ENCODE measurements around the gene SAP130.

SAP130 gene

GRCh38 chr2:128024816-128025215, 3.0 kb downstream of the SAP130 start:
- no peak for DNase-seq

GRCh38 chr2:128017561-128017960, 10.3 kb downstream of the SAP130 start:
- DNase-seq, result no peak

GRCh38 chr2:128016620-128017019, 11.2 kb downstream of the SAP130 start:
- no peak for DNase-seq

GRCh38 chr2:128012698-128013097, 15.2 kb downstream of the SAP130 start:
- no peak for DNase-seq

GRCh38 chr2:128008074-128008672, 19.7 kb downstream of the SAP130 start:
- DNase-seq, result no peak

GRCh38 chr2:128004509-128004908, 23.4 kb downstream of the SAP130 start:
- no peak for DNase-seq

- DNase-seq, result no peak
Measured at GRCh38 chr2:128003463-128003862, 24.4 kb downstream of the SAP130 start.

- no peak for DNase-seq
Measured at GRCh38 chr2:127996160-127996559, 31.7 kb downstream of the SAP130 start.

GRCh38 chr2:127995725-127996124, 32.1 kb downstream of the SAP130 start:
- DNase-seq, result no peak

- no peak for DNase-seq
Measured at GRCh38 chr2:127993659-127994058, 34.2 kb downstream of the SAP130 start.

- DNase-seq, result no peak
Measured at GRCh38 chr2:127991742-127992141, 36.1 kb downstream of the SAP130 start.

GRCh38 chr2:127986548-127987079, 41.2 kb downstream of the SAP130 start:
- DNase-seq, result no peak

- no peak for DNase-seq
Measured at GRCh38 chr2:127985735-127986134, 42.1 kb downstream of the SAP130 start.

- DNase-seq, result no peak
Measured at GRCh38 chr2:127985026-127985734, 42.7 kb downstream of the SAP130 start.

GRCh38 chr2:127984551-127984950, 43.3 kb downstream of the SAP130 start:
- DNase-seq, result no peak

GRCh38 chr2:127969446-127969845, 58.4 kb downstream of the SAP130 start:
- no peak for DNase-seq

GRCh38 chr2:127968610-127969339, 59.1 kb downstream of the SAP130 start:
- no peak for DNase-seq

- no peak for DNase-seq
Measured at GRCh38 chr2:127961729-127962128, 66.1 kb downstream of the SAP130 start.

- no peak for DNase-seq
Measured at GRCh38 chr2:127957240-127957639, 70.6 kb downstream of the SAP130 start.

- DNase-seq, result no peak
Measured at GRCh38 chr2:127954857-127955256, 73.0 kb downstream of the SAP130 start.

GRCh38 chr2:127953849-127954248, 74.0 kb downstream of the SAP130 start:
- no peak for DNase-seq

GRCh38 chr2:127953128-127953718, 74.6 kb downstream of the SAP130 start:
- DNase-seq, result no peak

GRCh38 chr2:127951026-127951425, 76.8 kb downstream of the SAP130 start:
- DNase-seq, result no peak

Data from hematopoietic multipotent progenitor cell treated with erythropoietin and hydrocortisone succinate and interleukin-3 and kit ligand, for 8 days (in vitro differentiated cells).